ENCODE measurements around the gene LYST.

DNA sequence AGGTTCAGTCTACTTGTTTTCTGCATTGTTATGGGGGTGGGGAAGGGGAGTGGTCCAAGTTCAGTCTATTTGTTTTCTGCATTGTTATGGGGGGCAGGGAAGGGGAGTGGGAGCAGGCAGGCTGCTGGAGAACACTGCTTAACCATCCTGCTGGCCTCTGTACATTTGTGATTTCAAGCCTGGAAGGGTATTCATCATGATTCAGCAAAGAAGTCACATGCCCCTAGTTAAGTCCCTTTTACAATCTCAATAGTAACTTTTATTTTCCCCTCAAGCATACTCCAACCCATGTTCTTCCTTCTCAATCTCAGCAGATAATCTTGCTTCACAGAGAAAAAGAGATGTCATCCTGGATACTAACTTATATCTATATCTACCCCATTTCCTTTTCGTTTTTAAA is 7.9 kb downstream of the LYST start:
- TF ChIP-seq EP300 (IDR thresholded peaks at IDR 0.05) = no peak
- TF ChIP-seq, protein P1, sequence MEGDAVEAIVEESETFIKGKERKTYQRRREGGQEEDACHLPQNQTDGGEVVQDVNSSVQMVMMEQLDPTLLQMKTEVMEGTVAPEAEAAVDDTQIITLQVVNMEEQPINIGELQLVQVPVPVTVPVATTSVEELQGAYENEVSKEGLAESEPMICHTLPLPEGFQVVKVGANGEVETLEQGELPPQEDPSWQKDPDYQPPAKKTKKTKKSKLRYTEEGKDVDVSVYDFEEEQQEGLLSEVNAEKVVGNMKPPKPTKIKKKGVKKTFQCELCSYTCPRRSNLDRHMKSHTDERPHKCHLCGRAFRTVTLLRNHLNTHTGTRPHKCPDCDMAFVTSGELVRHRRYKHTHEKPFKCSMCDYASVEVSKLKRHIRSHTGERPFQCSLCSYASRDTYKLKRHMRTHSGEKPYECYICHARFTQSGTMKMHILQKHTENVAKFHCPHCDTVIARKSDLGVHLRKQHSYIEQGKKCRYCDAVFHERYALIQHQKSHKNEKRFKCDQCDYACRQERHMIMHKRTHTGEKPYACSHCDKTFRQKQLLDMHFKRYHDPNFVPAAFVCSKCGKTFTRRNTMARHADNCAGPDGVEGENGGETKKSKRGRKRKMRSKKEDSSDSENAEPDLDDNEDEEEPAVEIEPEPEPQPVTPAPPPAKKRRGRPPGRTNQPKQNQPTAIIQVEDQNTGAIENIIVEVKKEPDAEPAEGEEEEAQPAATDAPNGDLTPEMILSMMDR (IDR thresholded peaks at IDR 0.05) = no peak
- no peak for TF ChIP-seq POLR2A (IDR thresholded peaks at IDR 0.05)

Measured in sigmoid colon (tissue), 4 donors.